PC-9 (cell line): ENCODE data around the gene APLF. TPM values are rescaled to one million over a fixed set of nuclear protein-coding genes. Genes with fewer than 3 reads are reported as not detected.

ENCODE experiments used
- BruUV-seq: library from RNA; stranded (reverse); fragments of 400-500 nt; replicated peaks from 2 replicates; lab custom pipeline; 2021; lab: Mats Ljungman, UMichigan
- CTCF ChIA-PET: fragments of 300-600 bp; sonication (Branson Sonifier 250); formaldehyde crosslinking; loops from one replicate; lab custom pipeline; 2022; ENCODE audit warnings: antibody characterized with exemption; lab: Charles Lee
- POLR2A ChIA-PET: fragments of 300-600 bp; sonication (Branson Sonifier 250); formaldehyde crosslinking; loops from one replicate; lab custom pipeline; 2022; ENCODE audit warnings: antibody characterized with exemption; ENCODE audit not compliant: unreplicated experiment; lab: Charles Lee
- DNase-seq, 2 experiments: peaks; one replicate each; pipeline versions ENCODE4 v3.0.0 to v3.0.0-alpha.2; 2015 to 2022; ENCODE audit warnings: mixed read lengths in 1 of 2
- H2AFZ ChIP-seq: fragments of 200-600 bp; sonication (generic); 2 replicates; pipeline ENCODE4 v1.8.1; 2017; ENCODE audit warnings: antibody characterized with exemption
- H3F3A ChIP-seq: fragments of 200-600 bp; sonication (generic); 2 replicates; pipeline ENCODE4 v1.8.1; 2017; ENCODE audit warnings: antibody characterized with exemption, mild to moderate bottlenecking, low read depth; ENCODE audit not compliant: insufficient read depth
- H3K27ac ChIP-seq: fragments of 200-600 bp; sonication (generic); 2 replicates; pipeline ENCODE4 v1.6.1; 2016; ENCODE audit warnings: mixed run types
- H3K27me3 ChIP-seq: fragments of 200-600 bp; sonication (generic); 2 replicates; pipeline ENCODE4 v1.6.1; 2016; ENCODE audit warnings: low read depth, mixed run types; ENCODE audit not compliant: insufficient read depth
- H3K36me3 ChIP-seq: fragments of 200-600 bp; sonication (generic); 2 replicates; pipeline ENCODE4 v1.6.1; 2016; ENCODE audit warnings: low read depth, mixed run types
- H3K4me1 ChIP-seq: fragments of 200-600 bp; sonication (generic); replicated peaks from 2 replicates; pipeline ENCODE4 v1.6.1; 2016; ENCODE audit warnings: mixed run types; ENCODE audit not compliant: insufficient read depth
- H3K4me2 ChIP-seq: fragments of 200-600 bp; sonication (generic); 2 replicates; pipeline ENCODE4 v1.6.1; 2017; ENCODE audit warnings: mixed run types
- H3K4me3 ChIP-seq: fragments of 200-600 bp; sonication (generic); 2 replicates; pipeline ENCODE4 v1.6.1; 2016; ENCODE audit warnings: mixed run types
- H3K79me2 ChIP-seq: fragments of 200-600 bp; sonication (generic); 2 replicates; pipeline ENCODE4 v1.6.1; 2017; ENCODE audit warnings: low read depth, mixed run types
- H3K9me2 ChIP-seq: fragments of 200-600 bp; sonication (generic); 2 replicates; pipeline ENCODE4 v1.8.1; 2017; ENCODE audit warnings: mild to moderate bottlenecking; ENCODE audit not compliant: insufficient read depth
- H3K9me3 ChIP-seq: fragments of 200-600 bp; sonication (generic); 2 replicates; pipeline ENCODE4 v1.8.1; 2016; ENCODE audit warnings: low read depth; ENCODE audit not compliant: insufficient read depth
- H4K20me1 ChIP-seq: fragments of 200-600 bp; sonication (generic); 2 replicates; pipeline ENCODE4 v1.8.1; 2017; ENCODE audit not compliant: insufficient read depth
- CTCF ChIP-seq: fragments of 200-600 bp; sonication (generic); conservative IDR thresholded peaks from 2 replicates; pipeline ENCODE4 v1.6.1; 2017; ENCODE audit warnings: mixed run types, antibody characterized with exemption, mild to moderate bottlenecking, moderate library complexity
- EZH2 ChIP-seq: fragments of 200-600 bp; sonication (generic); IDR thresholded peaks from 2 replicates; pipeline ENCODE4 v1.8.0; 2017; ENCODE audit warnings: antibody characterized with exemption, low read depth
- intact Hi-C: fragments of 100-400 bp; cut with micrococcal nuclease; formaldehyde crosslinking; loops from one replicate; pipeline ENCODE4 v1.10.0; 2022; ENCODE audit not compliant: unreplicated experiment
- total RNA-seq: library from RNA; stranded (reverse); gene quantifications from 2 replicates; pipeline ENCODE4 v1.2.3, GENCODE V29; 2021

Gene APLF
- total RNA-seq, 1 experiment from 2014 or later = 4.5 TPM

GRCh38 chr2:68428126-68428525 lies 39.3 kb upstream of the APLF start:
- BruUV-seq = no TSS peak
- Histone ChIP-seq H4K20me1 (no peaks in the 10 kb centered on the region), H3F3A (no peaks in the 10 kb centered on the region), H3K27ac (no peak overlapping the region), H3K4me2 (no peak overlapping the region), H2AFZ (no peak overlapping the region), H3K79me2 (no peaks in the 10 kb centered on the region), H3K4me1 (no peaks in the 10 kb centered on the region), H3K27me3 (no peaks in the 10 kb centered on the region), H3K36me3 (no peaks in the 10 kb centered on the region), H3K4me3 (no peak overlapping the region), H3K9me2 (no peaks in the 10 kb centered on the region), H3K9me3 (no peaks in the 10 kb centered on the region)
- POLR2A ChIA-PET = no interaction called here
- TF ChIP-seq EZH2 (no peak), CTCF (no peak)
- intact Hi-C loops = no loop called here
- CTCF ChIA-PET = no interaction called here
- no peak for DNase-seq

- Histone ChIP-seq H3K79me2 (no peaks in the 10 kb centered on the region), H3K4me1 (no peaks in the 10 kb centered on the region), H2AFZ (no peak overlapping the region), H3F3A (no peaks in the 10 kb centered on the region), H3K4me3 (no peak overlapping the region), H3K9me2 (no peaks in the 10 kb centered on the region), H3K36me3 (no peaks in the 10 kb centered on the region), H3K4me2 (no peak overlapping the region), H4K20me1 (no peaks in the 10 kb centered on the region), H3K27me3 (no peaks in the 10 kb centered on the region), H3K9me3 (no peaks in the 10 kb centered on the region), H3K27ac (no peak overlapping the region)
- intact Hi-C loops = no loop called here
- ChIA-PET POLR2A (no interaction called here), CTCF (no interaction called here)
- BruUV-seq = no TSS peak
- no peak for TF ChIP-seq CTCF
- no peak for TF ChIP-seq EZH2
- no peak for DNase-seq
Measured at GRCh38 chr2:68428746-68429145, 38.6 kb upstream of the APLF start.

- TF ChIP-seq EZH2 = no peak
- no peak for TF ChIP-seq CTCF
- ChIA-PET CTCF (no interaction called here), POLR2A (no interaction called here)
- Histone ChIP-seq H4K20me1 (no peaks in the 10 kb centered on the region), H3K36me3 (no peaks in the 10 kb centered on the region), H3K27ac (no peak overlapping the region), H2AFZ (no peak overlapping the region), H3K27me3 (no peaks in the 10 kb centered on the region), H3K4me2 (no peak overlapping the region), H3K9me3 (no peaks in the 10 kb centered on the region), H3K4me1 (no peaks in the 10 kb centered on the region), H3K79me2 (no peaks in the 10 kb centered on the region), H3F3A (no peaks in the 10 kb centered on the region), H3K4me3 (no peak overlapping the region), H3K9me2 (no peaks in the 10 kb centered on the region)
- intact Hi-C loops = no loop called here
- no TSS peak for BruUV-seq
- no peak for DNase-seq
Measured at GRCh38 chr2:68429311-68429826, 38.0 kb upstream of the APLF start.
